ENCODE data around the gene CCDC9B. TPM values are rescaled to one million over a fixed set of nuclear protein-coding genes. Genes with fewer than 3 reads are reported as not detected.

The CCDC9B gene
- total RNA-seq, 2 experiments from 2014 or later = 1.4 to 2.3 TPM

DNA sequence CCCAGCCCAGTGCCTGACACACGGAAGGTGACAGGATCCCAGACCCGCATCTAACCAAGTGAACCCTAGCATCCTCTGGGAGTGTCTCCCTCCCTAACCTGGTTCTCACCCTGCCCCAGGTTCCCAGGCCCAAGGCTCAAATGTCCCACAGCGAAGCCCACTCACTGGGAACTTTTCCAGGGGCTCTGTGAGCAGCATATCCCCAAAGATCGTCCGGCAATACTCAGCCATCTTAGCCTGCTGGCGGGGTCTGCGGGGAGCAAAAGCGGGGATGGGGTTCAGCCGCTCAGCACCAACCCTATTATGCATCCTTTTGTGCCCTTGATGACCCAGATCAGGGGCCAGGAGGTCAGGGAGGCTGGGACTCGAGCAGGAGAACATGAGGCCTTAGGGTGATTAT is 43.4 kb downstream of the CCDC9B start:
- CTCF ChIA-PET = interaction anchor here (0.9 to 2.1 kb wide), 4 partner anchors 10 to 23 kb away, joined by 3 to 8 read pairs (median 6); partner anchors contain the start of gene PLCB2
- POLR2A ChIA-PET = interaction anchor here (2.6 kb wide), 1 partner anchor 11 kb away, joined by 9 read pairs; the partner anchor contains the start of gene PLCB2
- intact Hi-C loops (cut with micrococcal nuclease) = no loop called here
- H3K9me3 Mint-ChIP-seq = peaks cover 1% of the 10 kb centered on the region
- no peak overlapping the region for H3K27ac Mint-ChIP-seq
- TF ChIP-seq, protein P1, sequence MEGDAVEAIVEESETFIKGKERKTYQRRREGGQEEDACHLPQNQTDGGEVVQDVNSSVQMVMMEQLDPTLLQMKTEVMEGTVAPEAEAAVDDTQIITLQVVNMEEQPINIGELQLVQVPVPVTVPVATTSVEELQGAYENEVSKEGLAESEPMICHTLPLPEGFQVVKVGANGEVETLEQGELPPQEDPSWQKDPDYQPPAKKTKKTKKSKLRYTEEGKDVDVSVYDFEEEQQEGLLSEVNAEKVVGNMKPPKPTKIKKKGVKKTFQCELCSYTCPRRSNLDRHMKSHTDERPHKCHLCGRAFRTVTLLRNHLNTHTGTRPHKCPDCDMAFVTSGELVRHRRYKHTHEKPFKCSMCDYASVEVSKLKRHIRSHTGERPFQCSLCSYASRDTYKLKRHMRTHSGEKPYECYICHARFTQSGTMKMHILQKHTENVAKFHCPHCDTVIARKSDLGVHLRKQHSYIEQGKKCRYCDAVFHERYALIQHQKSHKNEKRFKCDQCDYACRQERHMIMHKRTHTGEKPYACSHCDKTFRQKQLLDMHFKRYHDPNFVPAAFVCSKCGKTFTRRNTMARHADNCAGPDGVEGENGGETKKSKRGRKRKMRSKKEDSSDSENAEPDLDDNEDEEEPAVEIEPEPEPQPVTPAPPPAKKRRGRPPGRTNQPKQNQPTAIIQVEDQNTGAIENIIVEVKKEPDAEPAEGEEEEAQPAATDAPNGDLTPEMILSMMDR (IDR thresholded peaks at IDR 0.05) = no peak
- H3K27me3 Mint-ChIP-seq = no peaks in the 10 kb centered on the region
- H3K4me1 Mint-ChIP-seq (ENCODE audit: low read depth) = no peaks in the 10 kb centered on the region
- H3K36me3 Mint-ChIP-seq (ENCODE audit: low read depth) = peaks cover 30% of the 10 kb centered on the region
- no peak for DNase-seq
- H3K4me3 Mint-ChIP-seq = no peak overlapping the region
- ATAC-seq = no peak

DNA sequence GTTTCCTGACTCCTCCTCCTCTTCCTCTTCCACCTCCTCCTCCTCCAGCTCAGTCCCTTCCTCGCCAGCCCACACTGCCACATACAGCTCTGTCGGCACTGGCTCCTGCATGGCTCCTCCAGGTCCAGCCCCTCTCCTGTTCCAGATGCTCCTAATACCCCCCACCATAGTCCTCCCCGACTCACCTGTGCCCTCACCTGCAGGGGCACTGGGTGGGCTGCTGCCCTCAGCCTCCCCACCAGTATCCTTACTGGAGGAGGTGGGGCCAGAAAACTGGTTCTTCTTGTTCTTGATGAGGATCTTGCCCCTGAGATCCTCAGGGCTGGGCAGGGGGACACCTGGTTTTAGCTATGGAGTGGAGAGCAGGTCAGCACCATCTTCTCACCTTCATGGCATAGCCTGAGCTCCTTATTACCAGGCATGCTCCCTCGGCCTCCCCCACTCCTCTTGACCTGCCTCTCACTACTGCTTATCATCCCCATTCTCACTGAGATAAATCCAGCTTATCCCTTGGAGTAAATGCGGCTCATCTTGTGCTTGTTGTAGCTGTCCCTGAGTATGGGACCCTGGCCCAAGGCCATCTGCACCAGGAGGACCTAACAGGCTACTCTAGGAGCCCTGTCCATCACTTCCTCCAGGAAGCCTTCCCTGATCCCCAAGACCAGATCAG is 44.0 kb downstream of the CCDC9B start:
- Mint-ChIP-seq H3K27ac (peak overlapping the region; percentile 30), H3K9me3 (peaks cover 1% of the 10 kb centered on the region)

DNA sequence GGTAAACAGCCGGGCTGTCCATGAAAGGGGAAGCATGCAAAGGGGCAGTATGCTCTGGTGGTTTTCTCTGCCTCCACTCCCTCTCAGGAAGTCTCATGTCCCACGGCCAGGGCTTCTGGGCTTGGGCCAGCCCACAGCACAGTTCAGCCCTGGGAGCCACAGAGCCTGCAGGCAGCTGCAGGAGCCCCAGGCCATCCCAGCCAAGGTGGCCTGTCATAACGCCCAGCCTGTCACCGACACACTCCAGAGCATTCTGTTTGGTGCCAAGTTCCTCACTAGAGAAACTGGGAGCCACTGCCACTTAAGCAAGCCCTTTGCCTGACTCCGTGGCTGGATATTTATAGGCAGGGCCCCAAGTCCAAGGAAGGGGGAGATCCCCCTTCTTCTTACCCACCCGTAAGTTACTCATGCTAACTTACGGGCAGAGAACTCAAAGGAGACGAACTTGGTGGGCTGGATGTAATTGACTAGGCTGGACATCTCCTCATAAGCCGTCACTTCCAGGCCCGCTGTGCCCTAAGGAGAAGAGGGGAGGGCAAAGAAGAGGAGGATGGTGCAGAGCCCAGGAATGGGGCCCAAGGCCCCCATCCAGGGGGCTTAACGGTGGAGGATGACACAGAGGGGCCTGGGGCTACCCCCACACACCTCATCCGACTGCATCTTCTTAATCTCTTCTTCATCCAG is 44.7 kb downstream of the CCDC9B start:
- Mint-ChIP-seq H3K4me1 (ENCODE audit: low read depth) (no peaks in the 10 kb centered on the region), H3K27me3 (no peaks in the 10 kb centered on the region), H3K4me3 (no peak overlapping the region), H3K27ac (no peak overlapping the region), H3K9me3 (peaks cover 1% of the 10 kb centered on the region), H3K36me3 (ENCODE audit: low read depth) (peaks cover 21% of the 10 kb centered on the region)
- TF ChIP-seq, protein P1 (IDR thresholded peaks at IDR 0.05) = no peak
- ATAC-seq = no peak
- POLR2A ChIA-PET = interaction anchor here (1.3 kb wide), 1 partner anchor 9 kb away, joined by 4 read pairs; no protein-coding TSS in a partner anchor
- intact Hi-C loops (cut with micrococcal nuclease) = no loop called here
- DNase-seq = no peak
- CTCF ChIA-PET = interaction anchor here (0.6 to 1.5 kb wide), 5 partner anchors 12 to 42 kb away, joined by 3 to 6 read pairs (median 5); partner anchors contain the start of gene PLCB2

More for the DNA sequence above, 44.0 kb downstream of the CCDC9B start:
- Mint-ChIP-seq H3K4me1 (ENCODE audit: low read depth) (no peaks in the 10 kb centered on the region), H3K4me3 (no peak overlapping the region), H3K36me3 (ENCODE audit: low read depth) (peaks cover 26% of the 10 kb centered on the region), H3K27me3 (no peaks in the 10 kb centered on the region)
- POLR2A ChIA-PET = interaction anchor here (1.3 to 2.6 kb wide), 2 partner anchors 9 to 11 kb away, joined by 4 to 9 read pairs; partner anchors contain the start of gene PLCB2
- CTCF ChIA-PET = interaction anchor here (0.6 to 1.3 kb wide), 5 partner anchors 11 to 41 kb away, joined by 3 to 6 read pairs (median 4); partner anchors contain the start of gene PLCB2
- intact Hi-C loops (cut with micrococcal nuclease) = no loop called here
- DNase-seq (no peak), ATAC-seq (no peak)
- TF ChIP-seq, protein P1 (IDR thresholded peaks at IDR 0.05) = no peak

DNA sequence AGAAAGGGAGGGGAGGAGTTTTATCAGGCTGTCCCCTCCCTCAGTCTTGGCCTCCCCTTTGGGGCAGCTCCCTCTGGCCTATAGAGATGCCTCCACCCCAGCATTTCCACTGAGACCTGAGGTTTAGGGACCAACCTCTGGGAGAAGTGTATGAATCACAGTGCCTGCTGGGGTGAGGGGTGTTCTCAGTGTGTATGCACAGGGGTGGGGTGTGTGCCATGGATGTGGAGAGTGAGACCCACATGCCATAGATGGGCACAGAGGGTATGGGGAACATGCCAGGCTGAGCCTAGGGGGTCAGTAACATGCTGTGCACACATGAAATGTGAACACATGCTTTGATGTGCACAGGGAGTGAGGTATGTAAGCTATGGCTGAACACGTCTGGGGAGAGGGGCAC is 45.4 kb downstream of the CCDC9B start:
- H3K9me3 Mint-ChIP-seq = peaks cover 1% of the 10 kb centered on the region
- no peak for DNase-seq
- TF ChIP-seq, protein P1 (IDR thresholded peaks at IDR 0.05) = no peak
- ChIA-PET POLR2A (interaction anchor here (0.9 to 1.3 kb wide), 2 partner anchors 8 to 48 kb away, joined by 3 to 4 read pairs; no protein-coding TSS in a partner anchor), CTCF (interaction anchor here (0.8 to 1.5 kb wide), 5 partner anchors 13 to 21 kb away, joined by 3 to 8 read pairs (median 3); partner anchors contain the start of gene PLCB2)
- H3K36me3 Mint-ChIP-seq (ENCODE audit: low read depth) = peaks cover 14% of the 10 kb centered on the region
- no peak overlapping the region for H3K4me3 Mint-ChIP-seq
- no peak for ATAC-seq
- no peaks in the 10 kb centered on the region for H3K4me1 Mint-ChIP-seq (ENCODE audit: low read depth)
- intact Hi-C loops (cut with micrococcal nuclease) = no loop called here
- no peak overlapping the region for H3K27ac Mint-ChIP-seq
- no peaks in the 10 kb centered on the region for H3K27me3 Mint-ChIP-seq

All from activated CD8-positive, alpha-beta T cell treated with anti-CD3 and anti-CD28 coated beads for 36 hours (primary cell).